GM18951 (cell line): Measurements from ENCODE around the gene MYL6.

Source experiments
- POLR2A ChIP-seq: IDR thresholded peaks from 4 replicates; pipeline ENCODE4 v1.6.1; 2011; ENCODE audit warnings: mild to moderate bottlenecking; ENCODE audit not compliant: insufficient read length, insufficient read depth; ENCODE audit errors: extremely low read depth
- in situ Hi-C: fragments of 300-500 bp; cut with MboI; formaldehyde crosslinking; loops from one replicate; pipeline ENCODE4 v1.12.0; 2022; ENCODE audit warnings: low sequenced_read_pairs, mixed read lengths, inconsistent platforms; ENCODE audit not compliant: unreplicated experiment

Gene MYL6

DNA sequence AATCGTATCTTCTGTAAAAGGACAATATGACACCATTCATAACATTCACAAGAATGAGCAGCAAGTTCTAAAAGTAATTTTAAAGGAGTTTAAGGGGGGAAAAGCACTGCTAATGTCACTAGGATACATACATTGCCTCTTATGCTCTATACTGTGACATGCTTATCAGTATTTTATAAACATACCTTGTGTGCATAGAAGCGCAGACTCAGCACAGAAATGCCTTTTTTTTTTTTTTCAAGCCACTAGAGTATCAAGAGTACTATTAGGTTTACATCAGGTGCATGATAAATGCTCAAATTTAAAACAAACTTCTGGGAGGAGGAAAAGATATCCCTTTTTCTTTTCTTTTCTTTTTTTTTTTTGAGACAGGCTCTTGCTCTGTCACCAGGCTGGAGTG is 44.7 kb downstream of the MYL6 start:
- in situ Hi-C loops: no loop called here
- TF ChIP-seq POLR2A: no peak

- TF ChIP-seq POLR2A: no peak
- in situ Hi-C loops: no loop called here
Measured at GRCh38 chr12:56204275-56204674, 46.1 kb downstream of the MYL6 start.

- TF ChIP-seq POLR2A: no peak
- in situ Hi-C loops: no loop called here
Measured at GRCh38 chr12:56205445-56205844, 47.3 kb downstream of the MYL6 start.

DNA sequence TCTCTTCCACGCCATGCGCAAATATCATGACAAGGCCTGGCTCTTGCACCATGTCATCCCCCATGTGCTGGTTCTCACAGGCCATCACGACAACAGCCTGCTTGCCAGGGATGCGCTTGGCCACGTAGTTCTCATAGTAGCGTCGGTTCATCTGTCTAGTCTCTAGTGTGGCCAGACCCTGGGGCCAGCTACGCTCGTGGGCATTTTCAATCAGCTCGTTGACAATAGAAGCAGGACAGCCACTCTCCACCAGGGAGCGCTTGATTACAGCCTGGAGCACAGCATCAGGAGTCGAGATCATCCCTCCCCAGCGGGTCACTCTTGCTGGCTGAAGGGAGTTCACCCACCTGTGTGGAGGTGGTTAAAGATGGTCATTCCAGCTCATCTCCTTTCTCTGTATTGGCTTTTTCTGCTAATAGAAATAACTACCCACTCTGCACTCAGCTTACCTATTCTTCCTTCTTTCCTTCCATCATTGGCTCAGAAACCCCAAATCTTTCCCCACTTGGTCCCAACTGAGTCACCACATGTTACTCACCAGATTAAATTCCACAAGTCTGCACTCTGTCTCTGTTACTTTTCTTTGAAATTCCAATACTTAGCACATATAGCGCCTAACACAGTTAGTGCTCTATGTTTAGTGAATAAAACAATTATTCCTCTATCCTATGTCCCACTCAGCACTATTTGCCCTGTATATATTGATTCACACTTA is 48.5 kb downstream of the MYL6 start:
- no peak for TF ChIP-seq POLR2A
- in situ Hi-C loops: no loop called here

GRCh38 chr12:56208006-56208405 is 49.8 kb downstream of the MYL6 start:
- no peak for TF ChIP-seq POLR2A
- in situ Hi-C loops: no loop called here
